DMS114 treated with DMSO at 0.1 percent for 48 hours (cell line): ENCODE results near the gene PEF1.

Experiments
- DNase-seq: peaks from one replicate; lab custom pipeline; 2025; ENCODE audit not compliant: unreplicated experiment; lab: John Stamatoyannopoulos, UW

The PEF1 gene

GRCh38 chr1:31633117-31633516, 11.6 kb downstream of the PEF1 start:
- no peak for DNase-seq

GRCh38 chr1:31632649-31633048, 12.0 kb downstream of the PEF1 start:
- DNase-seq, result no peak

GRCh38 chr1:31628931-31629556, 15.6 kb downstream of the PEF1 start:
- no peak for DNase-seq

- no peak for DNase-seq
Observed at GRCh38 chr1:31627930-31628559, 16.6 kb downstream of the PEF1 start.

- DNase-seq, result no peak
Observed at GRCh38 chr1:31627301-31627929, 17.3 kb downstream of the PEF1 start.

GRCh38 chr1:31626223-31627207, 18.2 kb downstream of the PEF1 start:
- no peak for DNase-seq

GRCh38 chr1:31625561-31626222, 19.0 kb downstream of the PEF1 start:
- no peak for DNase-seq

GRCh38 chr1:31624731-31625514, 19.8 kb downstream of the PEF1 start:
- DNase-seq, result no peak

GRCh38 chr1:31624309-31624708, 20.4 kb downstream of the PEF1 start:
- DNase-seq, result no peak

- DNase-seq, result no peak
Observed at GRCh38 chr1:31623365-31623764, 21.3 kb downstream of the PEF1 start.

GRCh38 chr1:31621847-31622730, 22.6 kb downstream of the PEF1 start:
- DNase-seq, result no peak

GRCh38 chr1:31621498-31621820, 23.2 kb downstream of the PEF1 start:
- DNase-seq, result no peak

GRCh38 chr1:31620631-31621497, 23.8 kb downstream of the PEF1 start:
- no peak for DNase-seq

GRCh38 chr1:31618916-31619846, 25.5 kb downstream of the PEF1 start:
- DNase-seq, result no peak

- DNase-seq, result peak; percentile 27
Observed at GRCh38 chr1:31617916-31618746, 26.5 kb downstream of the PEF1 start.

GRCh38 chr1:31617218-31617915, 27.3 kb downstream of the PEF1 start, which contains the start of gene HCRTR1:
TSS of gene HCRTR1 (plus strand) at chr1:31617689. CDS start at chr1:31619193, 1,504 bp downstream.
- no peak for DNase-seq
